ENCODE results near the gene ZNF280D. TPM values are rescaled to one million over a fixed set of nuclear protein-coding genes. Genes with fewer than 3 reads are reported as not detected.
"Not testable (repeated sequence)": the region's sequence is repeated elsewhere in the genome, so short reads cannot be mapped to it uniquely, and the experiment has no call there.

ZNF280D gene
- total and polyA plus RNA-seq, 8 donors = 34.3 to 82.1 (median 75.5) TPM

DNA sequence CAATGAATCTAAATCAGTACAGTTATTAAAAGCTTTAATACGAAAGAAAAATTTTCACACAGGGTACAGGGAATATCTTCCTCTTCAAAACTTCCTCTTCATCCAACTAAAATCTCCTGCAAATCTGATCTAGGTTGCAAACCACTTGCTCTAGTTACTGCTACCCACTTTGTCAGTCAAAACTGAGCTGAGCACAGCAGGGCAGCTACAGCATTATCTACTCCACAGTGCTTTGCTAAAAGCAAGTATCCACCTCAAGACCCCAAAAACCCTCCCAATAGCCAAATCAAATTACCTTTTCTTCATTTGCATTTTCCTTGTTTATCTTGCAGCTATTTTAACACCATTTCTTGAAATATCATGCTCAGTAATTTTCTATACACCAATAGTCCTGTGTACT, 14.7 kb downstream of the ZNF280D start:
- intact Hi-C loops (cut with DNase I) = no loop called here
- Histone ChIP-seq H3K9me3 (no peaks in the 10 kb centered on the region), H3K4me1 (peaks cover 0 to 33% of the 10 kb centered on the region in 2 donors), H3K27me3 (no peaks in the 10 kb centered on the region), H3K4me3 (no peak overlapping the region), H3K27ac (no peak overlapping the region), H3K36me3 (no peaks in the 10 kb centered on the region)
- TF ChIP-seq, protein P1, sequence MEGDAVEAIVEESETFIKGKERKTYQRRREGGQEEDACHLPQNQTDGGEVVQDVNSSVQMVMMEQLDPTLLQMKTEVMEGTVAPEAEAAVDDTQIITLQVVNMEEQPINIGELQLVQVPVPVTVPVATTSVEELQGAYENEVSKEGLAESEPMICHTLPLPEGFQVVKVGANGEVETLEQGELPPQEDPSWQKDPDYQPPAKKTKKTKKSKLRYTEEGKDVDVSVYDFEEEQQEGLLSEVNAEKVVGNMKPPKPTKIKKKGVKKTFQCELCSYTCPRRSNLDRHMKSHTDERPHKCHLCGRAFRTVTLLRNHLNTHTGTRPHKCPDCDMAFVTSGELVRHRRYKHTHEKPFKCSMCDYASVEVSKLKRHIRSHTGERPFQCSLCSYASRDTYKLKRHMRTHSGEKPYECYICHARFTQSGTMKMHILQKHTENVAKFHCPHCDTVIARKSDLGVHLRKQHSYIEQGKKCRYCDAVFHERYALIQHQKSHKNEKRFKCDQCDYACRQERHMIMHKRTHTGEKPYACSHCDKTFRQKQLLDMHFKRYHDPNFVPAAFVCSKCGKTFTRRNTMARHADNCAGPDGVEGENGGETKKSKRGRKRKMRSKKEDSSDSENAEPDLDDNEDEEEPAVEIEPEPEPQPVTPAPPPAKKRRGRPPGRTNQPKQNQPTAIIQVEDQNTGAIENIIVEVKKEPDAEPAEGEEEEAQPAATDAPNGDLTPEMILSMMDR (IDR thresholded peaks at IDR 0.05) = no peak
- ATAC-seq = no peak
- no peak for DNase-seq

DNA sequence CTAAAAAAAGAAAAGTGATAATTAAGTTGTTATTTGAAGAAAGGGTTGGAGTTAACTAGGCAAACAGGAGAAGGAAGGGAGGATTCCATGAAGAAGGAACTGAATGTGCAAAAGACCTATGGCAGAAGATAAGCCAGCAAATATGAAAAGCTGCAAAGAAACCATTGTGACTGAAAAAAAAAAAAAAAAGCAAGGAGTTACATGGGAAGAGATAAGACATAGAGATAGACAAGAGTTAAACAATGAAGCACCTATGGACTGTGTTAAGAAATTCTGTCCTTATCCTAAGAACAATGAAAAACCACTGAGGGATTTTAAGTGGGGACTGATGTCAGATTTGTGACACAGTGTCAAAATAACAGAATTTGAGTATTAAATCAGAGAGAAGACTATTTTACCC, 17.0 kb downstream of the ZNF280D start:
- Histone ChIP-seq H3K9me3 (no peaks in the 10 kb centered on the region), H3K27me3 (no peaks in the 10 kb centered on the region), H3K4me1 (peaks cover 0 to 24% of the 10 kb centered on the region in 2 donors), H3K27ac (no peak overlapping the region), H3K36me3 (no peaks in the 10 kb centered on the region), H3K4me3 (no peak overlapping the region)
- TF ChIP-seq, protein P1 (IDR thresholded peaks at IDR 0.05) = no peak
- DNase-seq (no peak), ATAC-seq (no peak)
- intact Hi-C loops (cut with DNase I) = no loop called here

DNA sequence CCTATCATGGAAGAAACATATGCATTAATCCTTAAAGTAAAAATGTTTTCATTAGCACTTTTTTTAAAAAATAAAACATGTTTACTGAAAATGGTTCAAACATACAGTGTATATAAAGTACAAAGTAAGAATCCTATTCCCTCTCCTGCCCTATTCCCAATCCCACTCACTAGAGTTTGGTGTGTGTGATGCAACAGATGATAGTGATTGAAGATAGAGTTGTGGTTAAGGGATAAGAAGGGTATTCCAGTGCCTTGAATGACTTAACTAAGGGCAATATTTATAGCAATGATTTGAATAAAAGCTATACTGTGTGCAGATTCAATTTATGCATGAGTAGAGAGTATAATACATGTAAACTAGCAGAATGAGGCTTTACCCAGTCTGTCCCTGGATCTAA, 18.1 kb downstream of the ZNF280D start:
- intact Hi-C loops (cut with DNase I) = no loop called here
- Histone ChIP-seq H3K27ac (no peak overlapping the region), H3K27me3 (no peaks in the 10 kb centered on the region), H3K4me3 (no peak overlapping the region), H3K36me3 (no peaks in the 10 kb centered on the region), H3K9me3 (no peaks in the 10 kb centered on the region), H3K4me1 (peaks cover 0 to 20% of the 10 kb centered on the region in 2 donors)
- no peak for DNase-seq
- TF ChIP-seq, protein P1 (IDR thresholded peaks at IDR 0.05) = no peak
- no peak for ATAC-seq

DNA sequence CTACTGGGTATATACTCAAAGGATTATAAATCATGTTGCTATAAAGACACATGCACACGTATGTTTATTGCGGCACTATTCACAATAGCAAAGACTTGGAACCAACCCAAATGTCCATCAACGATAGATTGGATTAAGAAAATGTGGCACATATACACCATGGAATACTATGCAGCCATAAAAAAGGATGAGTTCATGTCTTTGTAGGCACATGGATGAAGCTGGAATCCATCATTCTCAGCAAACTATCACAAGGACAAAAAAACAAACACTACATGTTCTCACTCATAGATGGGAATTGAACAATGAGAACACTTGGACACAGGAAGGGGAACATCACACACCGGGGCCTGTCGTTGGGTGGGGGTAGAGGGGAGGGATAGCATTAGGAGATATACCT, 23.8 kb downstream of the ZNF280D start:
- H3K9me3 ChIP-seq; ATAC-seq; H3K27ac ChIP-seq; H3K27me3 ChIP-seq; intact Hi-C loops (cut with DNase I); H3K4me3 ChIP-seq; H3K4me1 ChIP-seq; DNase-seq: not testable (repeated sequence)
- peaks cover 0 to 14% of the 10 kb centered on the region in 2 donors for H3K36me3 ChIP-seq

DNA sequence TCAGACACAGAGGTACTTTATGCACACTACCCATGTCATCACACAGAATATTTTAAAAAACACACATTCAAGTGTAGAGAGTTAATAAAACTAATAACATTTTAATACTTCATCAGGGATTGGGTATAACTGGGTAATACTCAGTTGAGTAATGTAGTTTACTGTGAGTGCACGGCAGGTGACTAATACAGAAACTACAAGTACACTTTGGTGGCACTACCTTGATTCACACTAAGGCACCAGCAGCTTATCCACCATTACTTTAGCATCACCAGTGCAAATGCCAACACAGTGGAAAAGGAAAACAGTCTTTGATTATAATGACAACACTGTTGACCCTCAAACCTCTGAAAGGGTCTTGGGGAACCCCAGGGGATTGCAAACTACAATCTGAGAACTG, 33.6 kb downstream of the ZNF280D start:
- no peaks in the 10 kb centered on the region for H3K4me1 ChIP-seq
- DNase-seq = no peak
- H3K4me3 ChIP-seq = no peak overlapping the region
- ATAC-seq = no peak
- H3K27ac ChIP-seq = no peak overlapping the region
- TF ChIP-seq, protein P1 (IDR thresholded peaks at IDR 0.05) = no peak
- no peaks in the 10 kb centered on the region for H3K27me3 ChIP-seq
- H3K9me3 ChIP-seq = no peaks in the 10 kb centered on the region
- peaks cover 0 to 44% of the 10 kb centered on the region in 2 donors for H3K36me3 ChIP-seq
- intact Hi-C loops (cut with DNase I) = no loop called here

DNA sequence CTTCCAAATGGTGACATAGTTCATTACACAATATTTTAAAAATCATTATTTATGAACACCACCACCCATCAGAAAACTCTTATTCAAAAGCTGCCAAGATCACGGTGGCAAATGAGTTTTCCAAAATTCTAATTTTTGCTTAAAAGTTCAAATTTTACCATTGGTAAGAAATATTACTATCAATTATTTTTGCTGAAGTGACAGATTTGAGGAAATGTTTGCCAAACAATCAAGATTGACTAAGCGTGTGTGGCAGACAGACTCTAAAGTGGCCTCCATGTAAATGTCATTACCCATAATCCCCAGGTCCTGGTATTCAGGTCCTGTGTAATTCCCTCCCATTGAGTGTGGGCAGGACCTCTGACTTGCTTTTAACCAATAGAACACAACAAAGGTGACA, 35.0 kb downstream of the ZNF280D start:
- intact Hi-C loops (cut with DNase I) = no loop called here
- H3K4me1 ChIP-seq = no peaks in the 10 kb centered on the region
- DNase-seq (no peak), ATAC-seq (no peak)
- H3K9me3 ChIP-seq = no peaks in the 10 kb centered on the region
- H3K27ac ChIP-seq = no peak overlapping the region
- peaks cover 0 to 32% of the 10 kb centered on the region in 2 donors for H3K36me3 ChIP-seq
- H3K4me3 ChIP-seq = no peak overlapping the region
- TF ChIP-seq, protein P1 (IDR thresholded peaks at IDR 0.05) = no peak
- no peaks in the 10 kb centered on the region for H3K27me3 ChIP-seq
